ENCODE results near the gene TNFRSF8. TPM values are rescaled to one million over a fixed set of nuclear protein-coding genes. Genes with fewer than 3 reads are reported as not detected.

Gene TNFRSF8
- polyA plus RNA-seq, 2 of the 4 experiments (the other 2 are of a cell fraction) = 0.05 TPM; not detected in 1

- Histone ChIP-seq H3K27ac (no peak overlapping the region), H3K4me1 (no peaks in the 10 kb centered on the region), H3K4me2 (no peak overlapping the region), H3K9me3 (no peaks in the 10 kb centered on the region), H3K4me3 (no peak overlapping the region)
- FAIRE-seq (no peak), DNase-seq (ENCODE audit: low read depth in 1 of 2, low spot score in 1 of 2) (no peak), ATAC-seq (no peak)
- 74% methylated on average over 6 of the region's 6 CpGs for WGBS (ENCODE audit: missing lambda C conversion rate)
- TF ChIP-seq CHD2 (IDR thresholded peaks at IDR 0.05; ENCODE audit: low read length, partially characterized antibody) (no peak), SREBF2 (IDR thresholded peaks at IDR 0.05) (no peak), ESRRA (IDR thresholded peaks at IDR 0.05; ENCODE audit: borderline replicate concordance, low read length) (no peak), POLR2A (IDR thresholded peaks at IDR 0.05; ENCODE audit: low read length) (no peak), HES2 (IDR thresholded peaks at IDR 0.05) (no peak), HOXB5 (CRISPR knock-in tag; IDR thresholded peaks at IDR 0.05) (no peak)
- POLR2A ChIA-PET = no interaction called here
- CTCF ChIA-PET = interaction anchor here (0.8 to 1.7 kb wide), 3 partner anchors 14 to 34 kb away, joined by 3 to 5 read pairs (median 4); no protein-coding TSS in a partner anchor
Measured at GRCh38 chr1:12080156-12080555, 17.1 kb downstream of the TNFRSF8 start.

- FAIRE-seq = no peak
- TF ChIP-seq CBX2 (IDR thresholded peaks at IDR 0.05; ENCODE audit: borderline replicate concordance, low read depth) (no peak), HOXB13 (CRISPR knock-in tag; IDR thresholded peaks at IDR 0.05; ENCODE audit: low read depth) (no peak), JUN (IDR thresholded peaks at IDR 0.05) (no peak), GATA3 (IDR thresholded peaks at IDR 0.05; ENCODE audit: borderline replicate concordance) (no peak), HMGXB4 (CRISPR knock-in tag; IDR thresholded peaks at IDR 0.05; ENCODE audit: borderline replicate concordance) (no peak), RFX5 (IDR thresholded peaks at IDR 0.05) (no peak), CHD4 (IDR thresholded peaks at IDR 0.05; ENCODE audit: borderline replicate concordance) (no peak), E2F6 (IDR thresholded peaks at IDR 0.05; ENCODE audit: borderline replicate concordance, low read depth) (no peak), ZNF302 (CRISPR knock-in tag; IDR thresholded peaks at IDR 0.05) (no peak), RNF2 (IDR thresholded peaks at IDR 0.05; ENCODE audit: borderline replicate concordance, low read depth) (no peak), SREBF2 (IDR thresholded peaks at IDR 0.05) (no peak), CBX8 (IDR thresholded peaks at IDR 0.05) (no peak), KDM5A (IDR thresholded peaks at IDR 0.05) (no peak), BHLHE40 (IDR thresholded peaks at IDR 0.05; ENCODE audit: low read depth, low read length) (no peak), CHD2 (IDR thresholded peaks at IDR 0.05; ENCODE audit: low read length, partially characterized antibody) (no peak), RCOR1 (IDR thresholded peaks at IDR 0.05; ENCODE audit: low read depth, low read length) (no peak), KDM1A (IDR thresholded peaks at IDR 0.05; ENCODE audit: low read depth) (no peak), EP300 (IDR thresholded peaks at IDR 0.05) (no peak), ZSCAN20 (CRISPR knock-in tag; IDR thresholded peaks at IDR 0.05) (no peak), TP53 (CRISPR knock-in tag; IDR thresholded peaks at IDR 0.05) (no peak)
- Histone ChIP-seq H3K4me1 (no peaks in the 10 kb centered on the region), H3K4me3 (no peak overlapping the region), H3K27ac (no peak overlapping the region), H3K9me3 (no peaks in the 10 kb centered on the region), H3K4me2 (no peak overlapping the region)
- ATAC-seq = no peak
- no peak for DNase-seq (ENCODE audit: low read depth in 1 of 2, low spot score in 1 of 2)
- ChIA-PET POLR2A (no interaction called here), CTCF (interaction anchor here (0.6 kb wide), 1 partner anchor 358 kb away, joined by 3 read pairs; no protein-coding TSS in a partner anchor)
- WGBS (ENCODE audit: missing lambda C conversion rate) = 77% methylated on average over 8 of the region's 9 CpGs
Measured at GRCh38 chr1:12080773-12081556, 17.9 kb downstream of the TNFRSF8 start.

All from A549 (cell line).